Sigmoid colon (tissue), 7 donors: ENCODE results near the gene PAX1. TPM values are rescaled to one million over a fixed set of nuclear protein-coding genes. Genes with fewer than 3 reads are reported as not detected.

Source experiments
- DNase-seq: peaks from one replicate; pipeline ENCODE4 v3.0.0-alpha.2; 2019
- H3K27ac ChIP-seq, 4 donors: fragments of 200-600 bp; sonication (generic); one replicate each; pipeline ENCODE4 v1.5.1; 2016 to 2019; ENCODE audit warnings: mild to moderate bottlenecking in 1 of 4
- H3K27me3 ChIP-seq, 3 donors: fragments of 200-600 bp; sonication (generic); one replicate each; pipeline ENCODE4 v1.5.1; 2019; ENCODE audit warnings: mild to moderate bottlenecking in 1 of 3
- H3K36me3 ChIP-seq, 4 donors: fragments of 200-600 bp; sonication (generic); one replicate each; pipeline ENCODE4 v1.5.1; 2016 to 2019
- H3K4me1 ChIP-seq, 4 donors: fragments of 200-600 bp; sonication (generic); one replicate each; pipeline ENCODE4 v1.5.1; 2017 to 2019
- H3K4me3 ChIP-seq, 4 donors: fragments of 200-600 bp; sonication (generic); one replicate each; pipeline ENCODE4 v1.5.1; 2017 to 2019; ENCODE audit warnings: mild to moderate bottlenecking in 2 of 4, moderate library complexity in 1 of 4
- H3K9me3 ChIP-seq, 4 donors: fragments of 200-600 bp in 3 of 4; sonication (generic) in 3 of 4; one replicate each; pipeline versions ENCODE4 v1.5.1 to v1.6.1; 2013 to 2019
- EP300 ChIP-seq, 4 donors: sonication (generic); formaldehyde crosslinking; IDR thresholded peaks; one replicate each; pipeline ENCODE4 v1.6.1; 2017; ENCODE audit warnings: antibody characterized with exemption in 4 of 4
- POLR2A ChIP-seq, 2 donors: fragments of 450-650 bp; IDR thresholded peaks; one replicate each; pipeline ENCODE4 v1.6.1; 2016; ENCODE audit warnings: antibody characterized with exemption in 2 of 2, mild to moderate bottlenecking in 2 of 2, moderate library complexity in 2 of 2
- POLR2AphosphoS5 ChIP-seq, 4 donors: sonication (generic); formaldehyde crosslinking; IDR thresholded peaks; one replicate each; pipeline ENCODE4 v1.6.1; 2017; ENCODE audit warnings: antibody characterized with exemption in 4 of 4
- WGBS, 2 donors: extraction: QIAGEN DNeasy Blood & Tissue Kit; methylation state at CpG; one replicate each; pipeline ENCODE4 v1.1.7; 2013; 5-methylcytosine and 5-hydroxymethylcytosine counted together
- intact Hi-C: fragments of 100-400 bp; cut with DNase I; formaldehyde crosslinking; loops from one replicate; pipeline ENCODE4 v1.15.1; 2023
- polyA plus RNA-seq, 3 donors: library from polyadenylated mRNA; stranded (reverse); fragments of 200-250 nt; gene quantifications; one replicate each; pipeline ENCODE4 v1.2.3, GENCODE V29; 2013
- total RNA-seq, 4 donors: library from RNA; depleted of rRNA; stranded (reverse); fragments of >200 nt; gene quantifications; one replicate each; pipeline ENCODE4 v1.1.0, GENCODE V29; 2016
- TF ChIP-seq, protein P1 (sequence below), 4 experiments: fragments of 450-650 bp in 3 of 4; fragments of 200-600 bp in 1 of 4; IDR thresholded peaks; one replicate each; pipeline ENCODE4 v1.5.1; 2016 to 2019; ENCODE audit warnings: antibody characterized with exemption in 4 of 4, mild to moderate bottlenecking in 3 of 4, moderate library complexity in 2 of 4
- donor health status: healthy with polysubstance abuse.
- donor health status: Bipolar disorder and iron deficiency.
- donor health status: healthy.

The PAX1 gene
- total and polyA plus RNA-seq, 7 donors = under 0.01 TPM; not detected in 6

GRCh38 chr20:21677781-21678180 lies 27.7 kb upstream of the PAX1 start:
- Histone ChIP-seq H3K27me3 (peaks cover 0 to under 1% (median 0%) of the 10 kb centered on the region in 3 donors), H3K36me3 (no peaks in the 10 kb centered on the region), H3K4me3 (no peak overlapping the region), H3K4me1 (peaks cover 0 to 5% (median 0%) of the 10 kb centered on the region in 4 donors), H3K27ac (no peak overlapping the region), H3K9me3 (peaks cover 0 to 5% (median 0%) of the 10 kb centered on the region in 4 donors)
- no peak for DNase-seq
- 38 to 53% methylated on average over 3 of the region's 3 CpGs for WGBS, 2 donors
- intact Hi-C loops = no loop called here
- TF ChIP-seq POLR2AphosphoS5 (IDR thresholded peaks at IDR 0.05) = no peak
- no peak for TF ChIP-seq POLR2A (IDR thresholded peaks at IDR 0.05)
- TF ChIP-seq, protein P1, sequence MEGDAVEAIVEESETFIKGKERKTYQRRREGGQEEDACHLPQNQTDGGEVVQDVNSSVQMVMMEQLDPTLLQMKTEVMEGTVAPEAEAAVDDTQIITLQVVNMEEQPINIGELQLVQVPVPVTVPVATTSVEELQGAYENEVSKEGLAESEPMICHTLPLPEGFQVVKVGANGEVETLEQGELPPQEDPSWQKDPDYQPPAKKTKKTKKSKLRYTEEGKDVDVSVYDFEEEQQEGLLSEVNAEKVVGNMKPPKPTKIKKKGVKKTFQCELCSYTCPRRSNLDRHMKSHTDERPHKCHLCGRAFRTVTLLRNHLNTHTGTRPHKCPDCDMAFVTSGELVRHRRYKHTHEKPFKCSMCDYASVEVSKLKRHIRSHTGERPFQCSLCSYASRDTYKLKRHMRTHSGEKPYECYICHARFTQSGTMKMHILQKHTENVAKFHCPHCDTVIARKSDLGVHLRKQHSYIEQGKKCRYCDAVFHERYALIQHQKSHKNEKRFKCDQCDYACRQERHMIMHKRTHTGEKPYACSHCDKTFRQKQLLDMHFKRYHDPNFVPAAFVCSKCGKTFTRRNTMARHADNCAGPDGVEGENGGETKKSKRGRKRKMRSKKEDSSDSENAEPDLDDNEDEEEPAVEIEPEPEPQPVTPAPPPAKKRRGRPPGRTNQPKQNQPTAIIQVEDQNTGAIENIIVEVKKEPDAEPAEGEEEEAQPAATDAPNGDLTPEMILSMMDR (IDR thresholded peaks at IDR 0.05) = no peak
- no peak for TF ChIP-seq EP300 (IDR thresholded peaks at IDR 0.05)

DNA sequence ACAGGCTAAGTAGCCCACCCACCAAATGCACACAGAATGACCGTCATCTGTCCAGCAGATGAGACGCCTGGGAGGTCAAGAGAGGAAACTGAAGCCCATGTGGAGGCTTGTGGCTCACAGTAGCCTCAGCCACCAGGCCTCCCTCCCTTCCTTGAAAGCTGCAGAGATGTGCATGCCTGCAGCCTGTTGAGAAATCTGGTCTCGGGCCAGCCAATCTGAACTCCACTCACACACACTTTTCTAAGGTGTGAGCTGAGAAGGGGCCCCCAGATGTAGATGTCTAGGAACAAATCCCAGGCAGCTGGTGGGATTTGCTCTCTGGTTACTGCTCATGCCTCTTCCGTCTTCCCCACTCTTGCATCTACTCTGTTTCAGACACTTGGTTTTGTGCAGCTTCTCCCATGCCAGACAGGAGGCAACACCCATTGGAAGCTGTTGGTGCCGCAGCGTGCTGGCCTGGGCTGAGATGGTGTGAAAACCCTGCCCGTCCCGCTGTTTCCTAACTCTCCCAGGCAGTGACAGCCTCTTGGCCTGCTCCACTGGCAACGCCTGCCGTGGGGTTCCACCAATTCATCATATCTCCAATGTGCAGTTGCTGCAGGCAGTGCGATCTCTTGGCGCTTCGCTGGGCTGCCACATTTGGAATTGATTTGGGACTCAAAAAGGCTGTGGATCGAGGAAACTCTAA lies 24.1 kb upstream of the PAX1 start:
- no peak for DNase-seq
- no peaks in the 10 kb centered on the region for H3K9me3 ChIP-seq
- H3K4me3 ChIP-seq = no peak overlapping the region
- intact Hi-C loops = no loop called here
- no peaks in the 10 kb centered on the region for H3K36me3 ChIP-seq
- 82 to 85% methylated on average over 14 of the region's 14 CpGs for WGBS, 2 donors
- H3K27me3 ChIP-seq = no peaks in the 10 kb centered on the region
- TF ChIP-seq POLR2A (IDR thresholded peaks at IDR 0.05) = no peak
- TF ChIP-seq POLR2AphosphoS5 (IDR thresholded peaks at IDR 0.05) = no peak
- TF ChIP-seq, protein P1 (IDR thresholded peaks at IDR 0.05) = no peak
- TF ChIP-seq EP300 (IDR thresholded peaks at IDR 0.05) = no peak
- H3K4me1 ChIP-seq = peaks cover 0 to 8% (median 0%) of the 10 kb centered on the region in 4 donors
- no peak overlapping the region for H3K27ac ChIP-seq

DNA sequence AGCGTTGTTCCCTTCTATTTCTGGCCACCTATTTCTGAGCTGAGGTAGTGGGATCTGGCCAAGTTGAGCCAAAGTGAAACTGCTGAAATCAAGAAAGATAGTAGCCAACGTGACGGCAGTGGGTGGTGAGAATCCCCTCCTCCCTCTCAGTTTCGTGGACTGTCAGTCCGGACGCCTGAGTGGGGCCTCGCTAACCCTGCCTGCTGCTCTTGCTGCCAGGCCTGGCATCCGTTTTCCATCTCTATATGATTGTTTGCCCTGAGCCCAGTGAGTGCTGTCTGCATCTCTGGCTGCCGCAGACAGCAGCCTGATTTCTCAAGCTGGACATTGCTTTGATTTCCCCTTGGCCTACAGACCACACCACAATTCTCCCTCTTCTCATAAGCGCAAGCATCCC lies 23.5 kb upstream of the PAX1 start:
- no peak overlapping the region for H3K27ac ChIP-seq
- H3K9me3 ChIP-seq = no peaks in the 10 kb centered on the region
- H3K4me3 ChIP-seq = no peak overlapping the region
- DNase-seq = no peak
- 72 to 79% methylated on average over 10 of the region's 10 CpGs for WGBS, 2 donors
- TF ChIP-seq POLR2AphosphoS5 (IDR thresholded peaks at IDR 0.05) (no peak), POLR2A (IDR thresholded peaks at IDR 0.05) (no peak), EP300 (IDR thresholded peaks at IDR 0.05) (no peak)
- TF ChIP-seq, protein P1 (IDR thresholded peaks at IDR 0.05) = no peak
- intact Hi-C loops = no loop called here
- H3K4me1 ChIP-seq = peaks cover 0 to 8% (median 0%) of the 10 kb centered on the region in 4 donors
- no peaks in the 10 kb centered on the region for H3K36me3 ChIP-seq
- H3K27me3 ChIP-seq = no peaks in the 10 kb centered on the region

DNA sequence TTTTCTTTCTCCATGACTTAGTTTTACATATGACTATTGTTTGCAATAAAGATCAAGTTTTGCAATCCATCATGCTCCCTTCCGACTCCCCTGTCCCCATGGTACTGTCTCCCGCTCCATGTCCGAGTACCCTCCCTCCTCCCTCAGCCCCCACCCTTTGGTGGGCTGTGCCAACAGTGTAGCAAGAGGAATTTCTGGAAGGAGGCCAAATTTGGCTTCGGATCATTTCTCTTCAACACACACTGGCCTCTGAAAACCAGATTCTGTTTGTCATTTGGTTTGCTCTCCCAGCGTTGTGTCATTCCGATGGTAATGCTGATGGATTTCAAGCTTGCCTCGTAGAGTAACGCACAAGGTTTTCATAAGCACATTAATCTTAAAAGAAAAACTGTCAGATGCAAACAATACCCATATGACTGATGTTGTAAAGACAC lies 22.9 kb upstream of the PAX1 start:
- H3K4me1 ChIP-seq = peaks cover 0 to 8% (median 0%) of the 10 kb centered on the region in 4 donors
- H3K27ac ChIP-seq = no peak overlapping the region
- DNase-seq = no peak
- H3K4me3 ChIP-seq = no peak overlapping the region
- H3K27me3 ChIP-seq = no peaks in the 10 kb centered on the region
- intact Hi-C loops = no loop called here
- WGBS, 2 donors = 68 to 72% methylated on average over 8 of the region's 8 CpGs
- TF ChIP-seq EP300 (IDR thresholded peaks at IDR 0.05) (no peak), POLR2A (IDR thresholded peaks at IDR 0.05) (no peak), POLR2AphosphoS5 (IDR thresholded peaks at IDR 0.05) (no peak)
- TF ChIP-seq, protein P1 (IDR thresholded peaks at IDR 0.05) = no peak
- H3K9me3 ChIP-seq = no peaks in the 10 kb centered on the region
- no peaks in the 10 kb centered on the region for H3K36me3 ChIP-seq
